ENCODE data around the gene DNAH2. TPM values are rescaled to one million over a fixed set of nuclear protein-coding genes. Genes with fewer than 3 reads are reported as not detected.

The DNAH2 gene
- total and polyA plus RNA-seq, 9 of the 15 experiments (the other 6 are each of a cell fraction or from before 2014, with no cell fraction given) = 0.03 TPM; not detected in 8

- peaks cover 2% of the 10 kb centered on the region for H3K9me3 ChIP-seq (replicated peaks; ENCODE audit: control insufficient read depth, insufficient read depth, low read depth, low read length)
- FAIRE-seq (no peak), ATAC-seq (no peak), DNase-seq (ENCODE audit: extremely low read depth in 1 of 4, low spot score in 3 of 4) (no peak)
- H3K4me3 ChIP-seq = no peak overlapping the region
- peaks cover 27% of the 10 kb centered on the region for H3K36me3 ChIP-seq (ENCODE audit: control insufficient read depth, insufficient read depth, low read length)
- no peak overlapping the region for H2AFZ ChIP-seq (ENCODE audit: low read depth, low read length)
- no peaks in the 10 kb centered on the region for H3K79me2 ChIP-seq (ENCODE audit: control insufficient read depth, insufficient read depth, low read length)
- in situ Hi-C loops (cut with MboI) = no loop called here
- no peak overlapping the region for H3K27ac ChIP-seq (ENCODE audit: extremely low read depth, low read depth, low read length)
- POLR2A ChIA-PET = interaction anchor here (9.2 kb wide), 1 partner anchor 18 kb away, joined by 66 read pairs; the partner anchor contains the start of genes TP53 and WRAP53
- no TSS peak for BruUV-seq (replicated peaks)
- TF ChIP-seq MEF2A (IDR thresholded peaks at IDR 0.05; ENCODE audit: control insufficient read depth, low read depth, low read length) (no peak), TRIM28 (IDR thresholded peaks at IDR 0.05) (no peak), ZNF507 (tag; conservative IDR thresholded peaks at IDR 0.05) (no peak), ZNF583 (CRISPR knock-in tag; IDR thresholded peaks at IDR 0.05) (no peak), ZBTB1 (CRISPR knock-in tag; IDR thresholded peaks at IDR 0.05; ENCODE audit: borderline replicate concordance, low read depth) (no peak), ZNF384 (IDR thresholded peaks at IDR 0.05; ENCODE audit: low read depth, low read length) (no peak), ARID2 (IDR thresholded peaks at IDR 0.05) (no peak), PCBP2 (IDR thresholded peaks at IDR 0.05; ENCODE audit: low read depth, low read length, poor library complexity, severe bottlenecking) (no peak)
- TF ChIP-seq, protein P1, sequence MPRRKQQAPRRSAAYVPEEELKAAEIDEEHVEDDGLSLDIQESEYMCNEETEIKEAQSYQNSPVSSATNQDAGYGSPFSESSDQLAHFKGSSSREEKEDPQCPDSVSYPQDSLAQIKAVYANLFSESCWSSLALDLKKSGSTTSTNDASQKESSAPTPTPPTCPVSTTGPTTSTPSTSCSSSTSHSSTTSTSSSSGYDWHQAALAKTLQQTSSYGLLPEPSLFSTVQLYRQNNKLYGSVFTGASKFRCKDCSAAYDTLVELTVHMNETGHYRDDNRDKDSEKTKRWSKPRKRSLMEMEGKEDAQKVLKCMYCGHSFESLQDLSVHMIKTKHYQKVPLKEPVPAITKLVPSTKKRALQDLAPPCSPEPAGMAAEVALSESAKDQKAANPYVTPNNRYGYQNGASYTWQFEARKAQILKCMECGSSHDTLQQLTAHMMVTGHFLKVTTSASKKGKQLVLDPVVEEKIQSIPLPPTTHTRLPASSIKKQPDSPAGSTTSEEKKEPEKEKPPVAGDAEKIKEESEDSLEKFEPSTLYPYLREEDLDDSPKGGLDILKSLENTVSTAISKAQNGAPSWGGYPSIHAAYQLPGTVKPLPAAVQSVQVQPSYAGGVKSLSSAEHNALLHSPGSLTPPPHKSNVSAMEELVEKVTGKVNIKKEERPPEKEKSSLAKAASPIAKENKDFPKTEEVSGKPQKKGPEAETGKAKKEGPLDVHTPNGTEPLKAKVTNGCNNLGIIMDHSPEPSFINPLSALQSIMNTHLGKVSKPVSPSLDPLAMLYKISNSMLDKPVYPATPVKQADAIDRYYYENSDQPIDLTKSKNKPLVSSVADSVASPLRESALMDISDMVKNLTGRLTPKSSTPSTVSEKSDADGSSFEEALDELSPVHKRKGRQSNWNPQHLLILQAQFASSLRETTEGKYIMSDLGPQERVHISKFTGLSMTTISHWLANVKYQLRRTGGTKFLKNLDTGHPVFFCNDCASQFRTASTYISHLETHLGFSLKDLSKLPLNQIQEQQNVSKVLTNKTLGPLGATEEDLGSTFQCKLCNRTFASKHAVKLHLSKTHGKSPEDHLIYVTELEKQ (CRISPR knock-in tag; IDR thresholded peaks at IDR 0.05) = no peak
- H3K4me1 ChIP-seq (replicated peaks in 1 of 2; ENCODE audit: control insufficient read depth in 2 of 2, insufficient read depth in 2 of 2, low read length in 2 of 2) = no peaks in the 10 kb centered on the region
- WGBS (ENCODE audit: insufficient coverage, low coverage, missing lambda C conversion rate) = 95% methylated on average over 4 of the region's 7 CpGs
- no peaks in the 10 kb centered on the region for H3K9me1 ChIP-seq (ENCODE audit: control insufficient read depth, insufficient read depth, low read length)
- H4K20me1 ChIP-seq (replicated peaks; ENCODE audit: control insufficient read depth, insufficient read depth, low read length) = no peaks in the 10 kb centered on the region
- no peak overlapping the region for H3K4me2 ChIP-seq (ENCODE audit: insufficient read depth, low read length)
- no peaks in the 10 kb centered on the region for H3K27me3 ChIP-seq (ENCODE audit: control insufficient read depth in 2 of 2, insufficient read depth in 2 of 2, low read length in 2 of 2)
- CTCF ChIA-PET (ENCODE audit: low intra/inter-chr PET ratio) = interaction anchor here (0.6 kb wide), 1 partner anchor 225 kb away, joined by 3 read pairs; no protein-coding TSS in a partner anchor
- no peak overlapping the region for H3K9ac ChIP-seq (ENCODE audit: insufficient read depth in 1 of 2, low read depth in 2 of 2, low read length in 2 of 2)
- intact Hi-C loops (cut with micrococcal nuclease) = no loop called here
These were observed 49.1 kb upstream of the DNAH2 start for GRCh38 chr17:7668482-7668881.

All from K562 (cell line).